ENCODE measurements around the gene RPS14. TPM values are rescaled to one million over a fixed set of nuclear protein-coding genes. Genes with fewer than 3 reads are reported as not detected.

RPS14 gene
- total and polyA plus RNA-seq, 2 experiments from 2014 or later, result 1,343 to 1,694 TPM

GRCh38 chr5:150410524-150411244 is 38.9 kb downstream of the RPS14 start:
- TF ChIP-seq EZH2 (IDR thresholded peaks at IDR 0.05; ENCODE audit: insufficient read depth, poor library complexity, severe bottlenecking) (no peak), EZH2phosphoT487 (IDR thresholded peaks at IDR 0.05; ENCODE audit: insufficient read depth, low read depth) (no peak)
- H3K27me3 ChIP-seq (replicated peaks; ENCODE audit: insufficient read depth), result no peaks in the 10 kb centered on the region
- no peaks in the 10 kb centered on the region for H3K79me2 ChIP-seq (ENCODE audit: insufficient read depth)
- no peaks in the 10 kb centered on the region for H3K36me3 ChIP-seq (ENCODE audit: low read depth)
- no peaks in the 10 kb centered on the region for H4K20me1 ChIP-seq (ENCODE audit: insufficient read depth)
- H3K4me1 ChIP-seq (ENCODE audit: insufficient read depth), result no peaks in the 10 kb centered on the region
- H3K9me3 ChIP-seq (ENCODE audit: low read depth), result no peaks in the 10 kb centered on the region
- no peaks in the 10 kb centered on the region for H3F3A ChIP-seq (ENCODE audit: insufficient read depth)
- no peak overlapping the region for H3K4me2 ChIP-seq (ENCODE audit: unreplicated experiment)
- no peak overlapping the region for H3K4me3 ChIP-seq
- no peak overlapping the region for H3K9ac ChIP-seq
- 34% methylated on average over 4 of the region's 4 CpGs for WGBS, 2 experiments (ENCODE audit: low coverage in 1 of 2, low lambda C conversion rate in 2 of 2, missing lambda C conversion rate in 2 of 2)
- peak; percentile 87 for DNase-seq
- in situ Hi-C loops (cut with MboI), result no loop called here
- H3K27ac ChIP-seq, result no peak overlapping the region
- H2AFZ ChIP-seq, result no peak overlapping the region
- no peaks in the 10 kb centered on the region for H3K9me2 ChIP-seq (ENCODE audit: insufficient read depth)

GRCh38 chr5:150409638-150410523 is 39.7 kb downstream of the RPS14 start:
- Histone ChIP-seq H3K27ac (no peak overlapping the region), H3K9me3 (ENCODE audit: low read depth) (no peaks in the 10 kb centered on the region), H3K79me2 (ENCODE audit: insufficient read depth) (no peaks in the 10 kb centered on the region), H2AFZ (no peak overlapping the region), H3K27me3 (replicated peaks; ENCODE audit: insufficient read depth) (no peaks in the 10 kb centered on the region), H4K20me1 (ENCODE audit: insufficient read depth) (no peaks in the 10 kb centered on the region), H3K4me1 (ENCODE audit: insufficient read depth) (no peaks in the 10 kb centered on the region), H3K9ac (no peak overlapping the region), H3K4me2 (ENCODE audit: unreplicated experiment) (no peak overlapping the region), H3K36me3 (ENCODE audit: low read depth) (no peaks in the 10 kb centered on the region), H3K9me2 (ENCODE audit: insufficient read depth) (no peaks in the 10 kb centered on the region), H3K4me3 (no peak overlapping the region), H3F3A (ENCODE audit: insufficient read depth) (no peaks in the 10 kb centered on the region)
- peak; percentile 91 for DNase-seq
- 17% methylated on average over 12 to 15 of the region's 15 CpGs for WGBS, 2 experiments (ENCODE audit: low coverage in 1 of 2, low lambda C conversion rate in 2 of 2, missing lambda C conversion rate in 2 of 2)
- in situ Hi-C loops (cut with MboI), result no loop called here
- TF ChIP-seq EZH2phosphoT487 (IDR thresholded peaks at IDR 0.05; ENCODE audit: insufficient read depth, low read depth), result no peak
- TF ChIP-seq EZH2 (IDR thresholded peaks at IDR 0.05; ENCODE audit: insufficient read depth, poor library complexity, severe bottlenecking), result no peak

GRCh38 chr5:150408231-150408943 is 41.2 kb downstream of the RPS14 start:
- no peak for DNase-seq
- no peak overlapping the region for H3K4me3 ChIP-seq
- H3K9ac ChIP-seq, result no peak overlapping the region
- no peaks in the 10 kb centered on the region for H3K27me3 ChIP-seq (replicated peaks; ENCODE audit: insufficient read depth)
- 75 to 76% methylated on average over 7 to 8 of the region's 8 CpGs for WGBS, 2 experiments (ENCODE audit: low coverage in 1 of 2, low lambda C conversion rate in 2 of 2, missing lambda C conversion rate in 2 of 2)
- H3K4me2 ChIP-seq (ENCODE audit: unreplicated experiment), result no peak overlapping the region
- H3K27ac ChIP-seq, result no peak overlapping the region
- H3K4me1 ChIP-seq (ENCODE audit: insufficient read depth), result no peaks in the 10 kb centered on the region
- H3K79me2 ChIP-seq (ENCODE audit: insufficient read depth), result no peaks in the 10 kb centered on the region
- H3K9me3 ChIP-seq (ENCODE audit: low read depth), result no peaks in the 10 kb centered on the region
- no peaks in the 10 kb centered on the region for H4K20me1 ChIP-seq (ENCODE audit: insufficient read depth)
- H3F3A ChIP-seq (ENCODE audit: insufficient read depth), result no peaks in the 10 kb centered on the region
- no peak overlapping the region for H2AFZ ChIP-seq
- H3K36me3 ChIP-seq (ENCODE audit: low read depth), result no peaks in the 10 kb centered on the region
- TF ChIP-seq EZH2 (IDR thresholded peaks at IDR 0.05; ENCODE audit: insufficient read depth, poor library complexity, severe bottlenecking), result no peak
- no peak for TF ChIP-seq EZH2phosphoT487 (IDR thresholded peaks at IDR 0.05; ENCODE audit: insufficient read depth, low read depth)
- no peaks in the 10 kb centered on the region for H3K9me2 ChIP-seq (ENCODE audit: insufficient read depth)
- in situ Hi-C loops (cut with MboI), result no loop called here

GRCh38 chr5:150407096-150407720 is 42.3 kb downstream of the RPS14 start:
- Histone ChIP-seq H3K4me2 (ENCODE audit: unreplicated experiment) (no peak overlapping the region), H3K9me2 (ENCODE audit: insufficient read depth) (no peaks in the 10 kb centered on the region), H4K20me1 (ENCODE audit: insufficient read depth) (no peaks in the 10 kb centered on the region), H3F3A (ENCODE audit: insufficient read depth) (no peaks in the 10 kb centered on the region), H3K27me3 (replicated peaks; ENCODE audit: insufficient read depth) (no peaks in the 10 kb centered on the region), H2AFZ (no peak overlapping the region), H3K9ac (no peak overlapping the region), H3K79me2 (ENCODE audit: insufficient read depth) (no peaks in the 10 kb centered on the region), H3K27ac (no peak overlapping the region), H3K4me3 (no peak overlapping the region), H3K9me3 (ENCODE audit: low read depth) (no peaks in the 10 kb centered on the region), H3K36me3 (ENCODE audit: low read depth) (no peaks in the 10 kb centered on the region), H3K4me1 (ENCODE audit: insufficient read depth) (no peaks in the 10 kb centered on the region)
- TF ChIP-seq EZH2phosphoT487 (IDR thresholded peaks at IDR 0.05; ENCODE audit: insufficient read depth, low read depth) (no peak), EZH2 (IDR thresholded peaks at IDR 0.05; ENCODE audit: insufficient read depth, poor library complexity, severe bottlenecking) (no peak)
- no peak for DNase-seq
- in situ Hi-C loops (cut with MboI), result no loop called here
- 80 to 82% methylated on average over 12 to 13 of the region's 13 CpGs for WGBS, 2 experiments (ENCODE audit: low coverage in 1 of 2, low lambda C conversion rate in 2 of 2, missing lambda C conversion rate in 2 of 2)
